Kidney (tissue), 2 donors: ENCODE measurements around the gene LCN1. TPM values are rescaled to one million over a fixed set of nuclear protein-coding genes. Genes with fewer than 3 reads are reported as not detected.

Experiments
- polyA plus RNA-seq: library from polyadenylated mRNA; stranded (reverse); fragments of 350-450 nt; fragmentation: Illumina TruSeq; extraction: RNeasy Lipid Tissue Mini Kit (QIAGEN cat#74804); gene quantifications from one replicate; pipeline ENCODE4 v1.2.3, GENCODE V29; 2014; ENCODE audit warnings: low read depth, low replicate concordance; ENCODE audit not compliant: insufficient read depth
- total RNA-seq: library from RNA; stranded (reverse); fragmentation: NEBNext Ultra II Directional; extraction: Animal tissue kit (Norgen Biotek cat#: 25700); gene quantifications from one replicate; pipeline ENCODE4 v1.2.1, GENCODE V29; 2021
- donor health status: DM: yes; HTN: yes; CAD: no.

LCN1 gene
- total and polyA plus RNA-seq, 2 donors from 2014 or later: not detected

Other genes starting within 250 kb of the LCN1 start
- 22.0 TPM for gene PPP1R26, start 41.7 kb upstream of the LCN1 start, total RNA-seq
- gene PPP1R26, start 41.7 kb upstream of the LCN1 start, polyA plus RNA-seq: 10.2 TPM
- gene MRPS2, start 20.8 kb upstream of the LCN1 start, total RNA-seq: 29.1 TPM
- gene MRPS2, start 20.8 kb upstream of the LCN1 start, polyA plus RNA-seq: 92.7 TPM
- not detected for gene OBP2A, start 24.7 kb downstream of the LCN1 start, total RNA-seq
- not detected for gene OBP2A, start 24.7 kb downstream of the LCN1 start, polyA plus RNA-seq
- gene PAEP, start 40.3 kb downstream of the LCN1 start, total RNA-seq: not detected
- gene PAEP, start 40.3 kb downstream of the LCN1 start, polyA plus RNA-seq: not detected
- not detected for gene GLT6D1, start 118.1 kb downstream of the LCN1 start, total RNA-seq
- not detected for gene GLT6D1, start 118.1 kb downstream of the LCN1 start, polyA plus RNA-seq
- not detected for gene LCN9, start 141.9 kb downstream of the LCN1 start, total RNA-seq
- not detected for gene LCN9, start 141.9 kb downstream of the LCN1 start, polyA plus RNA-seq
- gene SOHLH1, start 178.0 kb downstream of the LCN1 start, total RNA-seq: not detected
- gene SOHLH1, start 178.0 kb downstream of the LCN1 start, polyA plus RNA-seq: not detected
- gene KCNT1, start 180.7 kb downstream of the LCN1 start, total RNA-seq: not detected
- gene KCNT1, start 180.7 kb downstream of the LCN1 start, polyA plus RNA-seq: 0.15 TPM